ENCODE results near the gene NAMPT.

- TF ChIP-seq CTCF (conservative IDR thresholded peaks at IDR 0.05 in 1 of 2, IDR thresholded peaks at IDR 0.05 in 1 of 2; ENCODE audit: low read depth in 1 of 2, low read length in 2 of 2) (no peak), EZH2 (IDR thresholded peaks at IDR 0.05; ENCODE audit: low read length, missing control alignments) (no peak)
Observed at GRCh38 chr7:106287786-106288185, 3.0 kb upstream of the NAMPT start.

Measured in fibroblast of lung (primary cell).